Upper lobe of left lung (tissue), 4 donors: Measurements from ENCODE around the gene CACNG7.

Source experiments
- EP300 ChIP-seq, 4 donors: sonication (generic); formaldehyde crosslinking; IDR thresholded peaks; one replicate each; pipeline ENCODE4 v1.5.1; 2017; ENCODE audit warnings: antibody characterized with exemption in 4 of 4, control low read depth in 2 of 4
- POLR2A ChIP-seq, 4 donors: fragments of 450-650 bp; IDR thresholded peaks; one replicate each; pipeline ENCODE4 v1.5.1; 2016 to 2017; ENCODE audit warnings: antibody characterized with exemption in 4 of 4, mild to moderate bottlenecking in 2 of 4
- POLR2AphosphoS5 ChIP-seq, 2 donors: sonication (generic); formaldehyde crosslinking; IDR thresholded peaks; one replicate each; pipeline ENCODE4 v1.5.1; 2017; ENCODE audit warnings: antibody characterized with exemption in 2 of 2
- TF ChIP-seq, protein P1 (sequence below), 6 experiments: fragments of 450-650 bp in 4 of 6; fragments of 200-600 bp in 2 of 6; sonication (generic) in 2 of 6; IDR thresholded peaks; one replicate each; pipeline ENCODE4 v1.5.1; 2016 to 2019; ENCODE audit warnings: antibody characterized with exemption in 6 of 6

- TF ChIP-seq, protein P1, sequence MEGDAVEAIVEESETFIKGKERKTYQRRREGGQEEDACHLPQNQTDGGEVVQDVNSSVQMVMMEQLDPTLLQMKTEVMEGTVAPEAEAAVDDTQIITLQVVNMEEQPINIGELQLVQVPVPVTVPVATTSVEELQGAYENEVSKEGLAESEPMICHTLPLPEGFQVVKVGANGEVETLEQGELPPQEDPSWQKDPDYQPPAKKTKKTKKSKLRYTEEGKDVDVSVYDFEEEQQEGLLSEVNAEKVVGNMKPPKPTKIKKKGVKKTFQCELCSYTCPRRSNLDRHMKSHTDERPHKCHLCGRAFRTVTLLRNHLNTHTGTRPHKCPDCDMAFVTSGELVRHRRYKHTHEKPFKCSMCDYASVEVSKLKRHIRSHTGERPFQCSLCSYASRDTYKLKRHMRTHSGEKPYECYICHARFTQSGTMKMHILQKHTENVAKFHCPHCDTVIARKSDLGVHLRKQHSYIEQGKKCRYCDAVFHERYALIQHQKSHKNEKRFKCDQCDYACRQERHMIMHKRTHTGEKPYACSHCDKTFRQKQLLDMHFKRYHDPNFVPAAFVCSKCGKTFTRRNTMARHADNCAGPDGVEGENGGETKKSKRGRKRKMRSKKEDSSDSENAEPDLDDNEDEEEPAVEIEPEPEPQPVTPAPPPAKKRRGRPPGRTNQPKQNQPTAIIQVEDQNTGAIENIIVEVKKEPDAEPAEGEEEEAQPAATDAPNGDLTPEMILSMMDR (IDR thresholded peaks at IDR 0.05) = no peak
- no peak for TF ChIP-seq POLR2A (IDR thresholded peaks at IDR 0.05)
- no peak for TF ChIP-seq EP300 (IDR thresholded peaks at IDR 0.05)
- TF ChIP-seq POLR2AphosphoS5 (IDR thresholded peaks at IDR 0.05) = no peak
Observed at GRCh38 chr19:53982611-53983010, 73.5 kb downstream of the CACNG7 start.
